Measurements from ENCODE around the gene NAXD. TPM values are rescaled to one million over a fixed set of nuclear protein-coding genes. Genes with fewer than 3 reads are reported as not detected.
A peak's percentile ranks its signal among the peaks of the same experiment; 100 is the strongest.

Gene NAXD
- total RNA-seq, 3 donors from 2014 or later = 23.4 to 34.8 (median 32.1) TPM

- H3K4me3 ChIP-seq = no peak overlapping the region
- peak overlapping the region in 1 of 2 donors; percentile 66 for H3K27ac ChIP-seq
- DNase-seq (ENCODE audit: low spot score in 2 of 2) = no peak
- intact Hi-C loops (cut with DNase I; ENCODE audit: low total_unique reads) = loop anchor here (10.0 kb wide), 1 partner anchor 1534 kb away; no protein-coding TSS in a partner anchor
- peaks cover 11% of the 10 kb centered on the region for H3K36me3 ChIP-seq
- TF ChIP-seq POLR2AphosphoS5 (IDR thresholded peaks at IDR 0.05) (no peak), CTCF (IDR thresholded peaks at IDR 0.05) (no peak), POLR2A (IDR thresholded peaks at IDR 0.05) (no peak)
- H3K27me3 ChIP-seq = no peaks in the 10 kb centered on the region
- H3K4me1 ChIP-seq = no peaks in the 10 kb centered on the region
- no peaks in the 10 kb centered on the region for H3K9me3 ChIP-seq
Measured at GRCh38 chr13:110640591-110641029, 25.3 kb downstream of the NAXD start.

- Histone ChIP-seq H3K27me3 (no peaks in the 10 kb centered on the region), H3K4me1 (no peaks in the 10 kb centered on the region), H3K9me3 (no peaks in the 10 kb centered on the region), H3K36me3 (peaks cover 7% of the 10 kb centered on the region), H3K27ac (peak overlapping the region in 1 of 2 donors; percentile 66), H3K4me3 (no peak overlapping the region)
- TF ChIP-seq POLR2A (IDR thresholded peaks at IDR 0.05) (no peak), POLR2AphosphoS5 (IDR thresholded peaks at IDR 0.05) (no peak), CTCF (IDR thresholded peaks at IDR 0.05) (no peak)
- intact Hi-C loops (cut with DNase I; ENCODE audit: low total_unique reads) = loop anchor here (10.0 kb wide), 1 partner anchor 1533 kb away; no protein-coding TSS in a partner anchor
- no peak for DNase-seq (ENCODE audit: low spot score in 2 of 2)
Measured at GRCh38 chr13:110641055-110642015, 26.0 kb downstream of the NAXD start.

GRCh38 chr13:110642291-110642981, 27.1 kb downstream of the NAXD start:
- no peaks in the 10 kb centered on the region for H3K36me3 ChIP-seq
- H3K27ac ChIP-seq = no peak overlapping the region
- no peak for DNase-seq (ENCODE audit: low spot score in 2 of 2)
- intact Hi-C loops (cut with DNase I; ENCODE audit: low total_unique reads) = loop anchor here (10.0 kb wide), 1 partner anchor 1532 kb away; no protein-coding TSS in a partner anchor
- no peak overlapping the region for H3K4me3 ChIP-seq
- TF ChIP-seq POLR2A (IDR thresholded peaks at IDR 0.05) (no peak), CTCF (IDR thresholded peaks at IDR 0.05) (no peak), POLR2AphosphoS5 (IDR thresholded peaks at IDR 0.05) (no peak)
- no peaks in the 10 kb centered on the region for H3K27me3 ChIP-seq
- H3K4me1 ChIP-seq = no peaks in the 10 kb centered on the region
- no peaks in the 10 kb centered on the region for H3K9me3 ChIP-seq

- no peaks in the 10 kb centered on the region for H3K9me3 ChIP-seq
- TF ChIP-seq CTCF (IDR thresholded peaks at IDR 0.05) (no peak), POLR2AphosphoS5 (IDR thresholded peaks at IDR 0.05) (no peak), POLR2A (IDR thresholded peaks at IDR 0.05) (no peak)
- no peak overlapping the region for H3K4me3 ChIP-seq
- no peaks in the 10 kb centered on the region for H3K36me3 ChIP-seq
- no peaks in the 10 kb centered on the region for H3K4me1 ChIP-seq
- peak overlapping the region in 1 of 2 donors; percentile 5 for H3K27ac ChIP-seq
- intact Hi-C loops (cut with DNase I; ENCODE audit: low total_unique reads) = loop anchor here (10.0 kb wide), 1 partner anchor 1531 kb away; no protein-coding TSS in a partner anchor
- no peak for DNase-seq (ENCODE audit: low spot score in 2 of 2)
- no peaks in the 10 kb centered on the region for H3K27me3 ChIP-seq
Measured at GRCh38 chr13:110643324-110643723, 28.0 kb downstream of the NAXD start.
